22Rv1 (cell line): ENCODE data around the gene ASZ1.

Experiments used
- ZFX ChIP-seq: fragments of 450-650 bp; IDR thresholded peaks from 2 replicates; pipeline ENCODE4 v1.6.1; 2017; ENCODE audit warnings: antibody characterized with exemption, borderline replicate concordance
- TF ChIP-seq, protein P1 (sequence below): fragments of 450-650 bp; IDR thresholded peaks from 2 replicates; pipeline ENCODE4 v1.5.1; 2017; ENCODE audit warnings: mild to moderate bottlenecking

DNA sequence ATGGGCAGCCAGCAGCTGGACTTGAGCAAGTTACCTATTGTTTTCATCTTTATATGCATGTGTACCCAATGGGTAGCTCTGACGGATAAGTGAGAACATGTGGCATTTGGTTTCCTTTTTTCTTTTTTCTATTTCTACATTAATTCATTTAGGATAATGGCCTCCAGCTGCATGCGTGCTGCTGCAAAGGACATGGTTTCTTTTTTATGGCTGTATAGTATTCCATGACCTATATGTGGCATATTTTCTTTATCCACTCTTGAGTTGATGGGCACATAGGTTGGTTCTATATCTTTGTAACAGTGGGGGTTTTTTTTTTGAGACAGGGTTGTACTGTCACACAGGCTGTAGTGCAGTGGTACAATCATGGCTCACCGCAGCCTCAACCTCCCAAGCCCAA lies 37.4 kb downstream of the ASZ1 start:
- TF ChIP-seq, protein P1, sequence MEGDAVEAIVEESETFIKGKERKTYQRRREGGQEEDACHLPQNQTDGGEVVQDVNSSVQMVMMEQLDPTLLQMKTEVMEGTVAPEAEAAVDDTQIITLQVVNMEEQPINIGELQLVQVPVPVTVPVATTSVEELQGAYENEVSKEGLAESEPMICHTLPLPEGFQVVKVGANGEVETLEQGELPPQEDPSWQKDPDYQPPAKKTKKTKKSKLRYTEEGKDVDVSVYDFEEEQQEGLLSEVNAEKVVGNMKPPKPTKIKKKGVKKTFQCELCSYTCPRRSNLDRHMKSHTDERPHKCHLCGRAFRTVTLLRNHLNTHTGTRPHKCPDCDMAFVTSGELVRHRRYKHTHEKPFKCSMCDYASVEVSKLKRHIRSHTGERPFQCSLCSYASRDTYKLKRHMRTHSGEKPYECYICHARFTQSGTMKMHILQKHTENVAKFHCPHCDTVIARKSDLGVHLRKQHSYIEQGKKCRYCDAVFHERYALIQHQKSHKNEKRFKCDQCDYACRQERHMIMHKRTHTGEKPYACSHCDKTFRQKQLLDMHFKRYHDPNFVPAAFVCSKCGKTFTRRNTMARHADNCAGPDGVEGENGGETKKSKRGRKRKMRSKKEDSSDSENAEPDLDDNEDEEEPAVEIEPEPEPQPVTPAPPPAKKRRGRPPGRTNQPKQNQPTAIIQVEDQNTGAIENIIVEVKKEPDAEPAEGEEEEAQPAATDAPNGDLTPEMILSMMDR, result no peak
- no peak for TF ChIP-seq ZFX
